Smooth muscle cell of the brain vasculature (primary cell): ENCODE results near the gene HTR7.

Experiments used
- DNase-seq: peaks from one replicate; pipeline ENCODE4 v3.0.0-alpha.2; 2012; ENCODE audit warnings: low read depth, low spot score

Gene HTR7

DNA sequence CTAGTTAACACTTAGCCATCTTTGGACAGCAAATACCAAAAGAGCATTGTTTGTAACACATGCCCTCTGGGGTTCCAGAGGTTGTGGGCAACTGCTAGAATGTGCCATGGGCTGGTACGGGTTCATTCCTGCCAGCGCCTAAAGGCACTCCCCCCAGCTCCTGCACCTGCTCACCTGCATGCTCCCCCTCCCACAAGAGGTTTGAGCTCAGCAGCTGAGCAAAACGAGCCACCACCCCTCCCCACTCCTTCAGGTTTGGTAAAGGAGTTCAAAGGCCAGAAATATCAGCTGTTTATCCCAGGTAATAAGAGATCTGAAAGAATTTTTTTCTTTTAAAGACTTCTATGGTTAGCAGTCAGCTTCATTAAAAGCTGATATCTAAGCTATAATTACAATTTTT, 53.5 kb downstream of the HTR7 start:
- no peak for DNase-seq

DNA sequence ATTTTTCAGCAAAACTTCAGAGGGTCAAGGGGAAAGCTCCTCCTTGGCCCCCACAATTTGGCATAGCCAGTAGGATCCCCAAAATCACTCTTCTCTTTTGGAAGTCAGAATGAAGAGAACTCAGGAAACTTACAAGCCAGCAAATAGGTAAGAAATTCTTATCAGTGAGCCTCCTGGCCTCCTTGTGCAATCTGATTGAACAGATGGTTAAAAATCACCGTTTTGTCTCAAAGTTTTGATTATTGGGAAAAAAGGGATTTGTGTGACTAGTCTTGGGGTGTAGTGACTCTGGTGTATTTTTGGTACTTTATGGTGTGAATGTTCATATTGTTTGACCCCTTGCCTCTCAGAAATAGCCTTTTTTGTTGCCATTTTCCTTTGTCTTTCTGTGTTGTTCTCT, 56.2 kb downstream of the HTR7 start:
- no peak for DNase-seq

DNA sequence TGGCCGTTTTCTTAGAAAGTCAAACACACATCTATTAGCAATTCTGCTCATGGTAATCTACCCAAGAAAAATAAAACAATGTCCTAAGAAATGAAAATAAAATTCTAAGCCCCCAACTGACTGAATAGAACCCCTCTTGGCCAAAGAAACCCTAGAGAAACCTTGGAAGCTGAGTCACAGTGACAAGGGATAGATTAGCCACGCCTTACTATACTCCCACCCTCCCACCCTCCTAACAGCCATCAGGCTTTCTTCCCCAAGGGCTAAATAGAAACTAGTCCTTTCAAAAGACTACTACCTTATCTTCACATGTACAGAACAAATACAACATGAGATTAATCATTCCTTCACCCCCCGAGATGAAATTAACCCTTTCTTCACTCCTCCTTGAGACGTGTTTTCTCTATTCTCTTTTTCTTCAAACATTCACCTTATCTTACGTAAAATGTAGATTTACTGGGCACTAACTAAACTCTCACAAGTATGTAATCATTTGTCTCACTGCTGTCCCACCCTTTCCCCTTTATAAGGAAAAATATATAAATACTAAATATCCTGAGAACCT, 57.5 kb downstream of the HTR7 start:
- no peak for DNase-seq

DNA sequence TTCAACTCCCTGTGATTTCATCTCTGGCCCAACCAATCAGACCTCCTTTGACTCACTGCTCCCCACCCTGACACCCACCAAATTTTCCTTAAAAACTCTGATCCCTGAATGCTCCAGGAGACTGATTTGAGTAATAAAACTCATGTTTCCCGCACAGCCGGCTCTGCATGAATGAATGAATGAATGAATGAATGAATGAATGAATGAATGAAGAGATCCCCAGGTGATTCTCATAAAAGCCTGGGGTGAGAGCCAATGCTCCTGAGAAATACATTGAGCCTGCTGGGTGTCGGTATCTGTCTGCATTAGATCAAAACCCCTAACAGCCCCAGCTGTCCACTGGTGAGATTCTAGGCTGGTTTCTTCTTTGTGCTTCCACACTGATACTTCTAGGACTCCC, 58.7 kb downstream of the HTR7 start:
- DNase-seq: no peak

DNA sequence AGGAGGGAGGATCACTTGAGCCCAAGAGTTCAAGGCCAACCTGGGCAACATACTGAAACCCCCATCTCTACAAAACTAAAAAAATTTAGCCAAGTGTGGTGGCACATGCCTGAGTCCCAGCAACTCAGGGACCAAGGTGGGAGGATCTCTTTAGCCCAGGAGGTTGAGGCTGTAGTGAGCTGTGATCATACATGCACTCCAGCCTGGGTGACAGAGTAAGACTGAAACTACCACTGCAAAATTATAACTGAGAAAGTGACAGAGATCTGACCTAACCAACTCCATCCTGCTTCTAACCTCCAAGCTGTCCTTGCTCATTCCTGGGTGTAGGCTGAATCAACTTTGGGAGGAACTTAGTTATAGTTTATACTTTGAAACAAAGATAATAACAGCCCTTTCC, 59.4 kb downstream of the HTR7 start:
- no peak for DNase-seq

DNA sequence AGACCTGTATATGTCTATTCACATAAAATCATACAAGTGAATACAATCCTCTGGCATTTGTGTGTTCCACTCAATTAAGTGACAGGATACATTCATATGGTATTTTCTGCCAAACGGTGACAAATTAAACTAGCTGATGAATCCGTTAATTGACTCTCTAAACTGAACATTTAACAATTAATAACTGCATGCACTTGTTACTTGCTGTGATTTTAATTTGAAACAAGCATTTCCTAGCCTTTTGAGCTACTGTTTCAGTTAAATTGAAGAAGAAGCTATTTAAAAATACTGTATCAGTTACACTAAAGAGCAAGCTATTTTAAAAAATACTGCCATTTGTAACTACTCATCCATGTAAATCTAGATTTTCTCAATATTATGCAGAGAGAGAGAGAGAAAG, 67.4 kb downstream of the HTR7 start:
- no peak for DNase-seq

DNA sequence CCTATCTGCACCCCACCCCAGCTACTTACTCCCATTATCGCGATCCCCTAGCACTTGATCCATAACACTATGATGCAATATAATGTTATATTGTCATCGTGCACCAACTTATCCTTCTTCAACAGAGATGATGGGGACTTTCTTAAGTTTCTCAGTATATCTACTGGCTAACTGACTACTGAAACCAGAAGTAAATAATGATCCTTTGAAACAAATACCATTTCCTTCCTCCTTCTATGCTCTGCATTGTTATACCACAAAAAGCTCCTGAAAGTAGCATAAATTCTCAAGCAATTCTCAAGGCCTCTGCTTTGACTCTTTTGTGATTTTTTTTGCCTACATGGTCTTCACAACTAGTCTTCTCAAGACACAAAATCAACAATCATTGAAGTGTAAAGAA, 68.9 kb downstream of the HTR7 start:
- no peak for DNase-seq

DNA sequence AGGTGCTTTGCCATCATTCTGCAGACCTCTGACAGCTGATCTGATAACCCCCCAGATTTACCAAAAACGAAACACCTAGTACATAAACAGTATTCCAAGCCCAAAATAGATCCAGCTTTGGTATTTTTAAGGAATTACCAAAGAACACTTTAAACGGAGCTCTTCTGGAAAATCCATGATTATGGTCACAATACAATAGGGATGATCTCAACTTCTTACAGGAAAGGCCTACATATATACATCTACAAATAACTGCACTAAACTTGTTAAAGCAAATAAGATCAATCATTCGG, 69.7 kb downstream of the HTR7 start:
- DNase-seq: no peak

DNA sequence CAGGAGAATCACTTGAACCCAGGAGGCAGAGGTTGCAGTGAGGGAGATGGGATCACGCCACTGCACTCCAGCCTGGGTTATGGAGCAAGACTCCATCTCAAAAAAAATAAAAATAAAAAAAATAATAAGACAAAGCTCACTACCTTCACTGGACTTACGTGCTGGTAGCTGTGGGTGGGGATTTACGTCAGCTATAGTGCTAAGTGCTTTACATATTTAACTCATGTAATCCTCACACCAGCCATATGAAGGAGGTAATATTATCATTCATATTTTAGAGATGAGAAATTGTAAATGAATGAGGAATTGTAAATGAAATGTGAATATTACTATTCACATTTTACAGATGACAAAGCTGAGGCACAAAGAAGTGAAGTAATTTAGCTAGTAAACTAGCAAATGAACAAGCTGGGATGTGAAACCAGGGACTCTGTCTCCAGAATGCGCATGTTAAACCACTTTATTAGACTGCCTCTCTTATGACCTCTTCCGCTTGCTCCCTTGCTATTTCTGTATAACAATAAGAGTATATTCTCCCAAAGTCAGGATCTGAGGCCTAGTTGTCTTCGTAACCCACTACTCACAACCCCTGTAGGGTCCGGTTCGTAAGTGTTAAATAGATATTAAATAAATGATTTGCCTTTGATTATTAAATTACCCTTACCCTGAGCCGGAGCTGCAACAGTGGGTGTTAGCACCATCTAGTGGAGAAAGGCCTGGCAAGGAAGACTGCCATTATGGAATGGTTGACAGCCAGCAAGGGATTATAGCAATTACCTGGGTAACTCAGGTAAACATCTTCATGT, 70.2 kb downstream of the HTR7 start:
- DNase-seq: peak; percentile 28

DNA sequence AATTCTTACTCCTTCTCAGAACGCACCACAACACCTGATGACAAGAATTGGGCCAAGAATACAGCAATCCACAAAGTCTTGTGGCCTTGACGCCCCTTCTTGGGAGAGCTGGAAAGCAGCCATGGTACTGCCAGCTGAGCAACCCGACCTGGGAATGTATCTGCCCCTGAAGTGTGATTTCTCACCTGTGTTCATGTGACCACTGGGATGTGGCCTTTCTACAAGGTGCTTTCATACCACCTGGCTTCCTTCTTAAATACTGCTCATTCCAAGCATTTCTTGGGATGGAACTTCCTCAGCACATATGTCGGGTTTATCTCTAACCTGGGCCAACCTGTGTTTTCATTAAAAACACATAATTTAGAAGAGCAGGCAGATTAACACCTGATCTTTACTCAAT, 72.1 kb downstream of the HTR7 start:
- no peak for DNase-seq

DNA sequence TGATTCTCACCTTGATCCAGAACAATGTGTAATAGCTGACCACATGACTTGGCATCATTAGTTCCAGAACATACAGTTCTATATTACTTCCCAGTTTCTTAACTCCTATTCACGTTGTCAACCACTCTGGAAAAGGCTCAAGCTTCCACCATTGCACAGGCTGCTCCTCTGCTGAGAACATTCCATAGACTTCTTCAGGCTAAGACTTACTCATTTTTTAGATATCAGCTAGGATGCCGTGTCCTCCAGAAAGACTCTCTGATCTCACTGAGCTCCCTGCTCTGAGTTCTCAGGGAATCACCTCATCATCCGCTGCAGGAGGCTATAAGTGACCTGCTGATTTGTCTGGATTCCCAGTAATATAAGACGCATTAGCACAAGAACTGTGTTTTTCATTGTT, 73.1 kb downstream of the HTR7 start:
- no peak for DNase-seq

DNA sequence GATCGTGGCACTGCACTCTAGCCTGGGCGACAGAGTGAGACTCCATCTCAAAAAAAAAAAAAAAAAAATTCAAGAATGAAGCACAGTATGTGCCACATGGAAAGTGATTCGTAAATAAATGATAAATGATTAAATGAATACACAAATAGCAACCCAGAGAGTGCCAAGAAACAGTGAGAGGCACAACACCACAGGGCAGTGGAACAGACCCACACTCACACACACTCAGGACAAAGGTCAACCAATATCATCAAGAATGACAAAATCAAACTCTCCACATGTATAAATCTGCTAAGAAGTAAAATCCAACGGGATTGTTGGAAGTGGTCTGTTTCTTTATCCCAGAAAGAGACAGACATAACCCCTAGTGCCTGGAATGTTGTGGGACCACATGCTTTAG, 77.4 kb downstream of the HTR7 start:
- no peak for DNase-seq

DNA sequence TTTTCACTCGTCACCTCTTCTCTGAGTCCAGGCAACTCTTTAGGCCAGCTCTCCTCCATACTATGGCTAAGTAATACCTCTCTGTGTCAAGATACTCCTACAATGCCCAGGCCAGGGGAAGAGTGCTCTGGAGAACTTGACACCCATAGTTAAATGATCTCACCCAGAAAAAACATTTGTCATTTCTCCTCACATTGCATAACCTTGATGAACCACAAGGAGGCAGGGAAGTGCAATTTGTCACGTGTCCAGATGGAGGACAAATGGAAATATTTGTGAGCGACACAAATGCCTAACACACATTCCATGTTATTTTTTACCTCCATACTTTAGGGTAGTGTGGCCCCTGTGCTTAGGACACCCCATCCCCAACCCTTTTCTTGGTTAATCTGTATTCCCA, 78.3 kb downstream of the HTR7 start:
- no peak for DNase-seq

DNA sequence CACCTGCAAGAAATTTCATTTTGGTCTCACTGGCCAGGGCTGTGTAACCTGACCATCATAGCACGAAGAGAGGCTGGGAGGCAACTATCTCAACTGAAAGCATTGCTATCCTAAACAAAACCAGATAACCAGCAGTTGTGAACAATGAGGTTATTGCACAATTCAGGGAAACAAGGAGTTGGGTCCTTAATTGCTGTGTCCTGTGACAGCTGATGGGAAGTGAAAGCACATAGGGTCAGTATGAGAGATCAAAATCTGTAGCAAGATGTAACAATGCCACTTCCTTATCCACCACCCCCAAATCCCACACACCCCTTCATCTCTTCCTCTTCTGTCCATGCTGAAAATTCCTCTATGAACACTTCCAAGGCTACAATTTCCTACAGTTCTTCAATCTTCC, 80.2 kb downstream of the HTR7 start:
- no peak for DNase-seq

DNA sequence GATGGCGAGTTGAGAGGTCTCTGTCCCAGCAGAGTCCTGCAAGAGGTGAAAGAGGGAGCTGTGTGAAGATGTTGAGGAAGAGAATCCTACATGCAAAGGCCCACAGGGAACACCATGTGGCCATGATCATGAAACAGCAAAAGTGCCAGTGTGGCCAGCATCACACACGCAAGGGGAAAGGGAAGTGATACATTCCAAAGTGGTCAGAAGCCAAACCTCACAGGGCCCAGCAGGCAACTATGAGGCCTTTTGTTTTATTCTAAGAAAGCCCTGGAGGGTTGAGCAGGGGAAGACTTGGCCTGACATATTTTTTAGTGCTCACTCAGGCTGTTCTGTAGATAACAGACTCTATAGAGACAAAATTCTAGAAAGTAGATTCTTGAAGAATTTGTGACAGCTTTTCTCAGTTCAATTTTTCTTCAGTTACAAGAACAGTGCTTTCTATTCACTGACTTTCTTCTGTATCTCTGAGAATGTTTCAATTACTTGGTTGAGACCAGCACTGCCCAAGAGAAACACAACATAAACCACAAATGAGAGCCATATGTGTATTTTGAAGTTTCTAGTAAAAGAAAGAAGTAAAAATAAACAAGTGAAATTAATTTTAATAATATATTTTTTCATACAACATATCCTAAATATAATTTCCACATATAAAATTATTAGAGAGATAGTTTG, 82.3 kb downstream of the HTR7 start:
- peak; percentile 41 for DNase-seq

DNA sequence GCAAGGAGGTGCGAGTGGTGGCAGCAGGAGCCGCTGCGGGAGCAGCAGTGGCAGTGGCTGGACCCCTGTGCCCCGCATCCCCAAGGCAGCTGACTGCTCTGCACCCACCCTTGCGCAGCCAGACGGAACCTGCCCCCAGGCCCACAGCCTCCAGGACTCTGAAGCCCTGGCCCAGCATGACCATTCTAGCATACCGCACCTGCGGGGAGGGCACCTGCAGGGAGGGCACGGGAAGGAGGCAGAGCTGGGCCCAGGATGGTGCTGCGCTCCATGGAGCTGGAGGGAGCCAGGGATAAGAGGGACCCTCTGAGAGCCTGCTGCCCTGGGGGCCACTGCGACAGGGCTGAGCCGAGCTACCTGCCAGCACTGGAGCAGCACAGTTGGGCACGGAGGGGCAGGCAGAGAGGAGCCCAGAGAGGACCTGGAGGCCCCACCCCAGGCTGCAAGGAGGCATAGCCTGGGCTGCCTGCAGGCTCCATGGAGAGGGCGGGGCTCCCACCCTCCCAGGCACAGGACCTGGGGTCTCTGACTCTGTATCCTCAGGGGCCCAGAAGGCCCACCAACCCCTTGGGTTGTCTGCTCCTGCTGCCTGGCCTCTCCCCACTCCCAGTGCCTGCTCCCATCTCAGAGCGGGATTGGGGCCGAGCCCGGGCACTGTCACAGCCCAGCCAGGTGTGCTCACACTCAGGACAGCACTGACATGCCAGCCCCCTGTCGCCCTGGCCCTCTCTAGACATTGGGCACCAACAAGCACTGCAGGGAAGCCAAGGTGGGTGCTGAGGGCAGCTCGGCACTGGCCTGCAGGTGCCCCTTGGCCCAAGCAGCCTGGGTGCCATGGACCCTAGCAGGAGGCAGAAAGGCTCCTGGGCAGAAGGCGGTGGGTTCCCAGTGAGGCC, 87.6 kb downstream of the HTR7 start:
- DNase-seq: no peak

DNA sequence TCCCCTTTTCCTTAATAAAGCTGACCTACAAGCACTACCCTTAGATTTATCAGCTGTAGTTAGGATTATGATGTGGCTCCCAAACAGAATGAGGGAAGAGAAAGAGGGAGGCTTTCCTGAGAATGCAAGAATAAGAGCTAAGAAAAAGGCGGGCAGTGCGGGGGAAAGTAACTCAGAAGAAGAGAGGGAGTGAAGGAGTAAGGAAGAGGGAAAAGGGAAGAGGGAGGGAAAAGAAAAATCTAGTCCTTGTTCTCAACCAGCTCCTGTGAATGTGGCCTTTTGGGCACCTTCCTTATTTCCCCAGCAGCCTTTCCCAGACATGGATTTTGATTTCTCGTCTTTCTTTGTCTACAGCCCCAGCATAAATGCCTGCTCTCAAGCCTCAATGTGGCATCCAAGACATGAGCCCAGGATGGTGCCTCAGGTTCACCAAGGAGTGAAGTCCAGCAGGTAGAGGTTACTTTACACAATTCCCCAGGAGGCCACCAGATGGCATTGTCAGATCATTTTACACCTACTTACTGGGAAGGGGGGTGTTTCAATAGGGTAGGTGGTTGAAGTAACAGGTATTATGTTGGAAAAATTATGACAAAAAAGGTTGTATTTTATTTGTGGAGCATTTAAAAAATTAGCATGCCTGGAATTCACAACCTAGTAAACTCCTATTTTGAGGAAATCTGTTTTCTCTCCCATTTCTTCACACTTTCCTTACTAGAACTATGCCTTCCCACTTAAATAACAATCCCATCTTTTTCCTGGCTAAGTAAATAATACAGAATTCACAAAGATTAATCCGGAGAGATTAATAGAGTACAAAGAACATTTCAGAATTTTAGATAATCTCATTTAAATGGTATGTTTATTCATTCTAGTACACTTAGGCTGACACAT, 106.5 kb downstream of the HTR7 start:
- DNase-seq: no peak

DNA sequence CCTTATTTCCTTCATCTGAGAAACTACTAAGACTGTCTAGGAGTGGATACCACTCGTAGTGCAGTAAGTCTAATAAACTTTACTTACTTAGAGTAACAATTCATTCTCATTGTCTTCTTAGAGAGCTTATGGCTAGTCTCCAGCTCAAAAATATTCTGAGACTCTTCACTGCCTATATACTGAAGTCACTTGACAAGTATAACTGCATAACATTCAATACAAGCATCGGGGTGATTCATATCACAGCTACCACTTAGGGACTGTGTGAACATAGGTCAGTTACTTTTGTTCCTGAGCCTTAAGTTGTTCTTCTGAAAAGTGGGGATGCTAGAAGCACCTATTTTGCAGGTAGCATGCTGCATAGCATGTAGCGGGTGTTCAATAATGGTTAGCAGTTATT, 111.0 kb downstream of the HTR7 start:
- no peak for DNase-seq

DNA sequence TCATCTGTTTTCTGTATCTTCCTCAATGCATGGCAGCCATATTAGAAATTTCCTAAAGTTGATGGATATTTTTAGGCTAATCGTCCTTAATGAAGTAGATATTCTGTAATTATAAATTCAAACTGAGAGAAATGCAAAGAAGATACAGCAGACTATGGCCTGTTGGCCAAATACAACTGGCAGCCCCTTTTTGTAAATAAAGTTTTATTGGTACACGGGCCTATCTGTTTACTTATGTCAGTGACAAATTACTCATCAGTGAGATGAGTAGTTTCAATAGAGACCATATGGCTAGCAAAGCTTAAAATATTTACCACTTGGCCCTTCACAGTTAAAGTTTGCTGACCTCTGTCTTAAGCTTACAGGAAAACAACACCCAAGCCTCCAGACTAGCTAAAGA, 112.3 kb downstream of the HTR7 start:
- DNase-seq: no peak

DNA sequence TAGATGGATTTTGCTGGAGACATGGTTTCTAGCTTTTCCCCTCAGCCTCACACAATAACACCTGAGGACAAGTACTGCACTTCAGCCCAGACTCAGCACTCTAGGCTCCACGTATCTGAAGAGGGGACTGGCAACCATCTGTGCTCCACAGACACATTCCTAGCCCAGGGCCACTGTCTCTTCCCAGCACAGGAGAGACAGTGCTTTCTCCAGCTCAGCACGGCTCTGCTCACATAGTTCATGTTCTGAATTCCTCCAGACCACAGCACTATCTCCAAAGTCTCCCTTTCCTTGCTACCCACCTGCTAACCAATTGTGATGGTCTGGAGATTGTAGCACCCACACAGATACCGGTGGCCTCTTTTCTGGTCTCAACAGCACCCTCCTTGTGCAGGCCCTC, 114.5 kb downstream of the HTR7 start:
- DNase-seq: no peak

DNA sequence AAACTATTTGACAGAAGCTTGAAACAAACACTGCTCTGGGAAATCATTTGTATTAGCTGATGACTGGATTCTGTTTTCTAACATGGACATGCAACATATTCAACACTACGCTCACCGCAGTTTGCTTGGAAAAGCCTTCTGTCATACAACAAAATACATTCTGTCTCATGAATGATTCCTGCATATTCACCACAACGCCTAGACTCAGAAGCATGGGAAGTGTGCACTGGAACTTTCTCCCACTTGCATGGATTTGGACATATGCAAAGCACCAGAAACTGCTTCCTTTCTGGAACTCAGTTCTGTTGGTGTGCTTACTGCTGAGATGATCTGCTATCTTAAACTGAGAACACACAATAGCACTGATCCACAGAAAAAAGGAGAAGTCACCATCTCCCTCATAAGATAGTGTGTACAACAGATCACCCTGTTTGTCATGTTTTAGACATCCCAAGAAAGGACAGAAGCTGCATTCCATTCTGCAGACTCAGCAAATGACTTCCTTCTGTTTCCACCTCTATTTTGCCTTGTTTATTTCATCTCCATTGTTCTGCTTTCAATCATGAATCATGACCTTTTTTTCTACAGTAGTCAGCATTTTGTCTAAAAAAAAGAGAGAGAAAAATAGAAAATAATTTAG, 115.8 kb downstream of the HTR7 start:
- no peak for DNase-seq
